SK-N-SH treated with all-trans-retinoic acid at 6 μM for 48 hours (cell line): ENCODE results near the gene PARD3B.

Experiments
- ATAC-seq: fragments of 200-7000 bp; cut with Tn5 transposase; 3 replicates; pipeline ENCODE4 v1.9.1; 2020; ENCODE audit warnings: mild to moderate bottlenecking, moderate library complexity
- ARNTL ChIP-seq: fragments of 450-650 bp; formaldehyde crosslinking; IDR thresholded peaks from 2 replicates; pipeline ENCODE4 v1.5.0; 2020; ENCODE audit warnings: low read depth, mild to moderate bottlenecking, moderate library complexity, borderline replicate concordance
- CREB5 ChIP-seq: fragments of 250-450 bp; sonication (Bioruptor Pico); IDR thresholded peaks from 2 replicates; pipeline ENCODE4 v1.5.1; 2020; ENCODE audit warnings: low read depth, mild to moderate bottlenecking, moderate library complexity
- CSDC2 ChIP-seq: fragments of 250-450 bp; sonication (Bioruptor Pico); IDR thresholded peaks from 2 replicates; pipeline ENCODE4 v1.5.0; 2020; ENCODE audit warnings: mild to moderate bottlenecking, moderate library complexity
- CSRNP3 ChIP-seq: fragments of 250-450 bp; sonication (Bioruptor Pico); IDR thresholded peaks from 2 replicates; pipeline ENCODE4 v1.5.1; 2021; ENCODE audit warnings: mild to moderate bottlenecking, moderate library complexity
- ESRRG ChIP-seq: fragments of 250-450 bp; sonication (Bioruptor Pico); IDR thresholded peaks from 2 replicates; pipeline ENCODE4 v1.6.1; 2021; ENCODE audit warnings: mild to moderate bottlenecking
- OSR1 ChIP-seq: fragments of 250-450 bp; sonication (Bioruptor Pico); IDR thresholded peaks from 2 replicates; pipeline ENCODE4 v1.8.0; 2022; ENCODE audit warnings: moderate library complexity, mild to moderate bottlenecking, inconsistent platforms
- POU6F1 ChIP-seq: fragments of 250-450 bp; sonication (Bioruptor Pico); IDR thresholded peaks from 2 replicates; pipeline ENCODE4 v1.8.0; 2021; ENCODE audit warnings: low read depth, mild to moderate bottlenecking, moderate library complexity, borderline replicate concordance
- PPARA ChIP-seq: fragments of 250-450 bp; sonication (Bioruptor Pico); IDR thresholded peaks from 2 replicates; pipeline ENCODE4 v1.5.0; 2020; ENCODE audit warnings: mild to moderate bottlenecking, borderline replicate concordance
- SNAI2 ChIP-seq: fragments of 250-450 bp; sonication (Bioruptor Pico); IDR thresholded peaks from 2 replicates; pipeline ENCODE4 v1.5.0; 2020; ENCODE audit warnings: mild to moderate bottlenecking, moderate library complexity
- TCF4 ChIP-seq: fragments of 250-450 bp; sonication (Bioruptor Pico); IDR thresholded peaks from 2 replicates; pipeline ENCODE4 v1.8.0; 2021; ENCODE audit warnings: mild to moderate bottlenecking, moderate library complexity, borderline replicate concordance
- TOX ChIP-seq: fragments of 250-450 bp; sonication (Bioruptor Pico); IDR thresholded peaks from 2 replicates; pipeline ENCODE4 v1.8.0; 2021; ENCODE audit warnings: mild to moderate bottlenecking, moderate library complexity, borderline replicate concordance
- TSHZ2 ChIP-seq: fragments of 250-450 bp; sonication (Bioruptor Pico); IDR thresholded peaks from 2 replicates; pipeline ENCODE4 v1.5.0; 2020; ENCODE audit warnings: mild to moderate bottlenecking, moderate library complexity
- ZC3H10 ChIP-seq: fragments of 250-450 bp; sonication (Bioruptor Pico); IDR thresholded peaks from 2 replicates; pipeline ENCODE4 v1.5.1; 2021; ENCODE audit warnings: mild to moderate bottlenecking, moderate library complexity
- ZFP30 ChIP-seq: fragments of 450-650 bp; formaldehyde crosslinking; IDR thresholded peaks from 2 replicates; pipeline ENCODE4 v1.5.0; 2022; ENCODE audit warnings: mild to moderate bottlenecking, moderate library complexity
- ZNF8 ChIP-seq: fragments of 450-650 bp; formaldehyde crosslinking; IDR thresholded peaks from 2 replicates; pipeline ENCODE4 v1.5.0; 2020; ENCODE audit warnings: mild to moderate bottlenecking, moderate library complexity

Gene PARD3B

GRCh38 chr2:204683384-204683783, 138.1 kb downstream of the PARD3B start:
- ATAC-seq: no peak

GRCh38 chr2:204686406-204686805, 141.1 kb downstream of the PARD3B start:
- TF ChIP-seq ARNTL (CRISPR knock-in tag) (no peak), CREB5 (no peak), ESRRG (CRISPR knock-in tag) (no peak), PPARA (CRISPR knock-in tag) (no peak), SNAI2 (CRISPR knock-in tag) (no peak), TSHZ2 (CRISPR knock-in tag) (no peak), TCF4 (CRISPR knock-in tag) (no peak), POU6F1 (CRISPR knock-in tag) (no peak), CSRNP3 (CRISPR knock-in tag) (no peak), ZC3H10 (CRISPR knock-in tag) (no peak)
- ATAC-seq: no peak

More at GRCh38 chr2:204683384-204683783, 138.1 kb downstream of the PARD3B start:
- no peak for TF ChIP-seq CSRNP3 (CRISPR knock-in tag)
- no peak for TF ChIP-seq ZFP30 (CRISPR knock-in tag)
- TF ChIP-seq TOX (CRISPR knock-in tag): no peak
- no peak for TF ChIP-seq OSR1
- TF ChIP-seq ESRRG (CRISPR knock-in tag): no peak
- no peak for TF ChIP-seq POU6F1 (CRISPR knock-in tag)
- TF ChIP-seq ZNF8: no peak
- TF ChIP-seq CSDC2 (CRISPR knock-in tag): no peak
- TF ChIP-seq SNAI2 (CRISPR knock-in tag): no peak
- TF ChIP-seq ZC3H10 (CRISPR knock-in tag): no peak

GRCh38 chr2:204687776-204688175, 142.5 kb downstream of the PARD3B start:
- TF ChIP-seq CREB5: no peak
- no peak for ATAC-seq
